Mesendoderm (in vitro differentiated cells): ENCODE results near the gene ETV2.

Experiments used
- DNase-seq: peaks from one replicate; pipeline ENCODE4 v3.0.0; 2013
- H2AK5ac ChIP-seq: 2 replicates; pipeline ENCODE4 v1.6.1; 2013; ENCODE audit warnings: low read length, inconsistent platforms
- H2BK120ac ChIP-seq: 2 replicates; pipeline ENCODE4 v1.6.1; 2013; ENCODE audit warnings: low read depth, mild to moderate bottlenecking, low read length, moderate library complexity, mixed read lengths
- H2BK15ac ChIP-seq: replicated peaks from 2 replicates; pipeline ENCODE4 v1.6.1; 2013; ENCODE audit warnings: low read depth, mild to moderate bottlenecking, moderate library complexity
- H2BK5ac ChIP-seq: 2 replicates; pipeline ENCODE4 v1.6.1; 2013; ENCODE audit warnings: low read length, inconsistent platforms
- H3K18ac ChIP-seq: 2 replicates; pipeline ENCODE4 v1.6.1; 2013; ENCODE audit warnings: mild to moderate bottlenecking, low read length, mixed read lengths
- H3K23ac ChIP-seq: one replicate; pipeline ENCODE4 v1.6.1; 2013; ENCODE audit warnings: low read length
- H3K27ac ChIP-seq: 2 replicates; pipeline ENCODE4 v1.5.1; 2013; ENCODE audit warnings: low read depth, mild to moderate bottlenecking, inconsistent platforms, low read length, moderate library complexity
- H3K27me3 ChIP-seq: 2 replicates; pipeline ENCODE4 v1.6.1; 2013; ENCODE audit warnings: low read length, control low read depth, mild to moderate bottlenecking, inconsistent platforms; ENCODE audit not compliant: insufficient read depth, poor library complexity
- H3K36me3 ChIP-seq: 2 replicates; pipeline ENCODE4 v1.6.1; 2013; ENCODE audit warnings: low read length, inconsistent platforms; ENCODE audit not compliant: control insufficient read depth, insufficient read depth
- H3K4ac ChIP-seq: one replicate; pipeline ENCODE4 v1.6.1; 2013; ENCODE audit warnings: low read depth, mild to moderate bottlenecking, low read length, moderate library complexity
- H3K4me1 ChIP-seq: 2 replicates; pipeline ENCODE4 v1.6.1; 2013; ENCODE audit warnings: low read depth, low read length, inconsistent platforms; ENCODE audit not compliant: control insufficient read depth
- H3K4me2 ChIP-seq: 2 replicates; pipeline ENCODE4 v1.6.1; 2013; ENCODE audit warnings: low read length
- H3K4me3 ChIP-seq: 2 replicates; pipeline ENCODE4 v1.5.1; 2013; ENCODE audit warnings: mild to moderate bottlenecking, low read length
- H3K56ac ChIP-seq: one replicate; pipeline ENCODE4 v1.6.1; 2013; ENCODE audit warnings: low read length
- H3K79me1 ChIP-seq: 2 replicates; pipeline ENCODE4 v1.6.1; 2013; ENCODE audit warnings: low read length, inconsistent platforms
- H3K79me2 ChIP-seq: 2 replicates; pipeline ENCODE4 v1.6.1; 2013; ENCODE audit warnings: mild to moderate bottlenecking, low read length; ENCODE audit not compliant: control insufficient read depth, insufficient read depth
- H3K9ac ChIP-seq: 2 replicates; pipeline ENCODE4 v1.6.1; 2013; ENCODE audit warnings: low read length, inconsistent platforms
- H4K5ac ChIP-seq: one replicate; pipeline ENCODE4 v1.6.1; 2013; ENCODE audit warnings: low read length
- H4K8ac ChIP-seq: one replicate; pipeline ENCODE4 v1.6.1; 2013; ENCODE audit warnings: low read depth, mild to moderate bottlenecking, control low read depth, low read length, moderate library complexity
- WGBS: extraction: QIAGEN DNeasy Blood & Tissue Kit; methylation state at CpG from one replicate; pipeline ENCODE4 v1.1.7; 2013; ENCODE audit warnings: low lambda C conversion rate, missing lambda C conversion rate; ENCODE audit not compliant: insufficient coverage; ENCODE audit errors: extremely low coverage; 5-methylcytosine and 5-hydroxymethylcytosine counted together

The ETV2 gene

DNA sequence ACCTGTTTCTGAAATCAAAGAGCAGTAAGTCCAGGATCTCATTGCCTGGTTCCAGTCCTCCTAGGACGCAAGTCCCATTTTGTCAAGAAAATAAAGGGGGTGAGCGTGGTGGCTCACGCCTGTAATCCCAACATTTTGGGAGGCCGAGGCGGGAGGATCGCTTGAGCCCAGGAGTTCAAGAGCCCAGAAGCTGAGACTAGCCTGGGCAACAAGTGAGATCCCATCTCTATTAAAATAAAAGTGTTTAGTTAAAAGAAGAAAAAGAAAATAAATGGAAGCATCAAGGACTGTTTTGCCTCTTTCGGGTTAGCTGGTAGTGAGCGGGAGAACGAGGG, 29.4 kb upstream of the ETV2 start:
- H3K79me2 ChIP-seq: no peaks in the 10 kb centered on the region
- peaks cover 4% of the 10 kb centered on the region for H3K79me1 ChIP-seq
- DNase-seq: no peak
- H3K4me3 ChIP-seq: no peak overlapping the region
- H3K4ac ChIP-seq: no peak overlapping the region
- H3K4me2 ChIP-seq: no peak overlapping the region
- H4K5ac ChIP-seq: no peak overlapping the region
- H2BK120ac ChIP-seq: no peak overlapping the region
- H3K56ac ChIP-seq: peak overlapping the region; percentile 54
- H4K8ac ChIP-seq: no peak overlapping the region
- H2BK15ac ChIP-seq: no peak overlapping the region
- no peaks in the 10 kb centered on the region for H3K27me3 ChIP-seq
- H3K4me1 ChIP-seq: no peaks in the 10 kb centered on the region
- H2AK5ac ChIP-seq: no peak overlapping the region
- no peak overlapping the region for H2BK5ac ChIP-seq
- no peak overlapping the region for H3K18ac ChIP-seq
- no peak overlapping the region for H3K27ac ChIP-seq
- H3K9ac ChIP-seq: peak overlapping the region; percentile 31
- H3K23ac ChIP-seq: no peak overlapping the region
- no CpG with 5 or more reads among the region's 9 CpGs for WGBS
- H3K36me3 ChIP-seq: no peaks in the 10 kb centered on the region

DNA sequence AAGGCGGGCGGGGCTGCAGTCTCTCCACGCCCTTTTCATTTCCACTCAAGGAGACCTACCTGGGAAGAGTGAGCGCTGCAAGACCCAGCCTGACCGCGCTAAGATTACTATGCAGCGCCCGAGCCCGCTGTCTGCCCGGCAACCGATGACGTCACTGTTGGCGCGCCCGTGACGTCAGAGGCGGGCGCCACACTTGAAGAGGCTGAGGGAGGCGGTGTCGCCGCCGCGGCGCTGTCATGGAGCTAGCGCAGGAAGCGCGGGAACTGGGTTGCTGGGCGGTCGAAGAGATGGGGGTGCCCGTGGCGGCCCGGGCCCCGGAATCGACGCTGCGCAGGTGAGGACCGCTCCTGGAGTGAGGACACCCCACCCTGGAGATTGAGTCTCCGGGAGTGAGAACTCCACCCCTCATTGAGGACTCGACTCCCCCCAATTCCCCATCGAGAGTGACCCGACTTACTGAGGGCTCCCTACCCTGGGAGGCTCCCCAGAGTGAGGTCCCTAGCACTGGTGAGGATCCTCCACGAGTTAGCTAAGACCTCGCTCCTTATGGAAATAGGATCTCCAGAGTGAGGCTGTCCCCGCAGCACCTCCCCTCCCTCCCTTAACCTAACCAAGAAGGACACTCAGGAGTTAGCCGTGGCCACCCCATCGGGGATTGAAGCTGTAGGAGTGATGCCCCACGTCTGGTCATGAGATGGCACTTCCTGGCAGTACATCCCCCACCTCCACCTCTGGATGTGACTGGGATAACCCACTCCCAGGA, 28.8 kb upstream of the ETV2 start, which contains the start of gene HAUS5:
TSS of gene HAUS5 (plus strand) at position 177 of the 763 bp plus-strand sequence. CDS start at position 237, 60 bp downstream.
- Histone ChIP-seq H3K27ac (no peak within 1 kb of the TSS), H2BK120ac (no peak within 1 kb of the TSS), H3K23ac (peak within 1 kb of the TSS; percentile 3), H2BK5ac (no peak within 1 kb of the TSS), H4K5ac (no peak within 1 kb of the TSS), H3K79me2 (no peaks in the 10 kb centered on the region), H3K4me2 (peak within 1 kb of the TSS; percentile 92), H2AK5ac (no peak within 1 kb of the TSS), H2BK15ac (no peak within 1 kb of the TSS), H3K9ac (peak within 1 kb of the TSS; percentile 88), H3K18ac (no peak within 1 kb of the TSS), H3K79me1 (peaks cover 4% of the 10 kb centered on the region), H4K8ac (no peak within 1 kb of the TSS), H3K4me1 (no peaks in the 10 kb centered on the region), H3K36me3 (no peaks in the 10 kb centered on the region), H3K4ac (no peak within 1 kb of the TSS), H3K4me3 (peak within 1 kb of the TSS; percentile 63), H3K56ac (peak within 1 kb of the TSS; percentile 88), H3K27me3 (no peaks in the 10 kb centered on the region)
- peak; percentile 97 for DNase-seq
- WGBS: no CpG with 5 or more reads among the region's 47 CpGs

DNA sequence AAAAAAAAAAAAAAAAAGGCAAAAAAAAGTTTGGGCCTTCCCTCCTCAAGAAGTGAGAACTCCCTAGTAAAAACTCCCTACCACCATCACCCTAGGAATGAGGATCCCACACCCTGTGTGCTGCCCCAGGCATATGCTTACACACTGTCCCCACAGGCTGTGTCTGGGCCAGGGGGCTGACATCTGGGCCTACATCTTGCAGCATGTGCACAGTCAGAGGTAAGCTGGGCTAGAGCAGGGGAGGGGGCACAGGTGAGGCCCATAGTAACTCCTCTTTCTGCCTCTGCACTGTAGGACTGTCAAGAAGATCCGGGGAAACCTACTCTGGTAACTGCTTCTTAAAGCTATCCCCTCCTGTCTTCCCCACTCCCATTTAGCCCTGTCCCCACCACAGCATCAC, 28.0 kb upstream of the ETV2 start:
- no CpG with 5 or more reads among the region's 1 CpG for WGBS
- Histone ChIP-seq H3K23ac (no peak overlapping the region), H2BK15ac (no peak overlapping the region), H3K27ac (no peak overlapping the region), H2BK5ac (no peak overlapping the region), H4K5ac (no peak overlapping the region), H3K56ac (no peak overlapping the region), H3K9ac (no peak overlapping the region), H3K27me3 (no peaks in the 10 kb centered on the region), H3K79me1 (peaks cover 4% of the 10 kb centered on the region), H3K4ac (no peak overlapping the region), H3K4me2 (no peak overlapping the region), H3K36me3 (no peaks in the 10 kb centered on the region), H2AK5ac (no peak overlapping the region), H3K4me1 (no peaks in the 10 kb centered on the region), H2BK120ac (no peak overlapping the region), H3K4me3 (no peak overlapping the region), H3K18ac (no peak overlapping the region), H3K79me2 (no peaks in the 10 kb centered on the region), H4K8ac (no peak overlapping the region)
- DNase-seq: no peak

DNA sequence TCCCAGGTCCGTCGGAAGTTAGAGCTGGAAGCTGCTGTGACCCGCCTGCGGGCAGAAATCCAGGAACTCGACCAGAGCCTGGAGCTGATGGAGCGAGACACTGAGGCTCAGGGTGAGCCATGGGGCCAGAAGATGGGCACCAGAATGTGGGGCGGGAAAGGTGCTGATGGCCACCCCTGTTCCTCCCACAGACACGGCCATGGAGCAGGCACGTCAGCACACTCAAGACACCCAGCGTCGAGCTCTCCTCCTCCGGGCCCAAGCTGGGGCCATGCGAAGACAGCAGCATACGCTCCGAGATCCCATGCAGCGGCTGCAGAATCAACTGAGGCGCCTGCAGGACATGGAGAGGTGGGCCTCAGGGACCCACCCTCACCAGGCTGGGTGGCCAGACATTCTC, 26.5 kb upstream of the ETV2 start:
- Histone ChIP-seq H3K18ac (no peak overlapping the region), H3K27me3 (no peaks in the 10 kb centered on the region), H2AK5ac (no peak overlapping the region), H3K23ac (no peak overlapping the region), H3K36me3 (no peaks in the 10 kb centered on the region), H3K9ac (no peak overlapping the region), H3K4me1 (no peaks in the 10 kb centered on the region), H2BK15ac (no peak overlapping the region), H3K79me1 (peaks cover 4% of the 10 kb centered on the region), H4K5ac (no peak overlapping the region), H3K4me3 (no peak overlapping the region), H2BK120ac (no peak overlapping the region), H3K4me2 (no peak overlapping the region), H3K27ac (no peak overlapping the region), H3K56ac (no peak overlapping the region), H3K79me2 (no peaks in the 10 kb centered on the region), H4K8ac (no peak overlapping the region), H3K4ac (no peak overlapping the region), H2BK5ac (no peak overlapping the region)
- DNase-seq: no peak
- no CpG with 5 or more reads among the region's 17 CpGs for WGBS

DNA sequence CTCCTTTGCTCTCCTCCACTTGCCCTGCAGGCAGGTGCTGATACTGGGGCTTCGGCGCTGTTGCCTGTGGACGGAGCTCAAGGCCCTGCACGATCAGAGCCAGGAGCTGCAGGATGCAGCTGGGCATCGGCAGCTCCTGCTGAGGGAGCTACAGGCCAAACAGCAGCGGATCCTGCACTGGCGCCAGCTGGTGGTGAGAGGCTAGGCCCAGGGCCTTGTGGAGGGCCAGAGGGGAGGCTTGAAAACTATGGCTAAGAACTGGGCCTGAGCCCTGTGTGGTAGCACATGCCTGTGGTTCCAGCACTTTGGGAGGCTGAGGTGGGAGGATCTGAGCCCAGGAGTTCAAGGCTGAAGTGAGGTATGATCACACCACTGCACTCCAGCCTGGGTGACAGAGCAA, 22.7 kb upstream of the ETV2 start:
- no peak overlapping the region for H3K4me2 ChIP-seq
- no peaks in the 10 kb centered on the region for H3K27me3 ChIP-seq
- no peaks in the 10 kb centered on the region for H3K79me2 ChIP-seq
- no peak overlapping the region for H3K4me3 ChIP-seq
- no peak overlapping the region for H3K4ac ChIP-seq
- no peak overlapping the region for H2BK5ac ChIP-seq
- no peak overlapping the region for H3K23ac ChIP-seq
- H4K8ac ChIP-seq: no peak overlapping the region
- H3K18ac ChIP-seq: no peak overlapping the region
- DNase-seq: peak; percentile 53
- no peak overlapping the region for H3K9ac ChIP-seq
- no peak overlapping the region for H2BK120ac ChIP-seq
- H3K4me1 ChIP-seq: no peaks in the 10 kb centered on the region
- no CpG with 5 or more reads among the region's 7 CpGs for WGBS
- no peak overlapping the region for H2AK5ac ChIP-seq
- H4K5ac ChIP-seq: no peak overlapping the region
- H3K79me1 ChIP-seq: no peaks in the 10 kb centered on the region
- peaks cover 6% of the 10 kb centered on the region for H3K36me3 ChIP-seq
- H3K27ac ChIP-seq: no peak overlapping the region
- H3K56ac ChIP-seq: no peak overlapping the region
- H2BK15ac ChIP-seq: no peak overlapping the region
